Esophagus squamous epithelium (tissue), 4 donors: ENCODE measurements around the gene WDPCP.

Experiments used
- POLR2A ChIP-seq, 4 donors: fragments of 450-650 bp; IDR thresholded peaks; one replicate each; pipeline ENCODE4 v1.6.1; 2017; ENCODE audit warnings: antibody characterized with exemption in 4 of 4, mild to moderate bottlenecking in 4 of 4, moderate library complexity in 3 of 4
- TF ChIP-seq, protein P1 (sequence below), 6 experiments: fragments of 450-650 bp in 4 of 6; fragments of 200-600 bp in 2 of 6; sonication (generic) in 2 of 6; IDR thresholded peaks; one replicate each; pipeline ENCODE4 v1.5.1; 2016 to 2019; ENCODE audit warnings: antibody characterized with exemption in 6 of 6, mild to moderate bottlenecking in 4 of 6, moderate library complexity in 4 of 6

DNA sequence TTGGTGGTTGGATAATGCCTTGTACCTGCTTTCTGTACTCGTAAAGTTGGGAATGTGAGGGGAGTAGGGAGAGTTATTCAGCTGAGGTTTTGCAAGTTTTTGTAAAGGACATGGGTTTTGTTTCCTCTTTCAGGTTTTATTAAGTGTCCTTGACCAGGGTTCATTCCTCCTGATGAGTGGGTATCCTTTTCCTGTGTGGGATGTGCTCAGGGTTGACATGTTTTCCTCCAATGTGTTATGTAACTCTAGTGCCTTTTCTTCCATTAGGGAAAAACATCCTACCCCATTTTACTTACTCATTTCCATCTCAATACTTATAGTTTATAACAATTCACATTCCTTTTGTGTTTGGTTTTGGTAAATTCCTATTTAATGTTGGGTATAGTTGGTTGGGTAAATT lies 489.2 kb downstream of the WDPCP start:
- TF ChIP-seq, protein P1, sequence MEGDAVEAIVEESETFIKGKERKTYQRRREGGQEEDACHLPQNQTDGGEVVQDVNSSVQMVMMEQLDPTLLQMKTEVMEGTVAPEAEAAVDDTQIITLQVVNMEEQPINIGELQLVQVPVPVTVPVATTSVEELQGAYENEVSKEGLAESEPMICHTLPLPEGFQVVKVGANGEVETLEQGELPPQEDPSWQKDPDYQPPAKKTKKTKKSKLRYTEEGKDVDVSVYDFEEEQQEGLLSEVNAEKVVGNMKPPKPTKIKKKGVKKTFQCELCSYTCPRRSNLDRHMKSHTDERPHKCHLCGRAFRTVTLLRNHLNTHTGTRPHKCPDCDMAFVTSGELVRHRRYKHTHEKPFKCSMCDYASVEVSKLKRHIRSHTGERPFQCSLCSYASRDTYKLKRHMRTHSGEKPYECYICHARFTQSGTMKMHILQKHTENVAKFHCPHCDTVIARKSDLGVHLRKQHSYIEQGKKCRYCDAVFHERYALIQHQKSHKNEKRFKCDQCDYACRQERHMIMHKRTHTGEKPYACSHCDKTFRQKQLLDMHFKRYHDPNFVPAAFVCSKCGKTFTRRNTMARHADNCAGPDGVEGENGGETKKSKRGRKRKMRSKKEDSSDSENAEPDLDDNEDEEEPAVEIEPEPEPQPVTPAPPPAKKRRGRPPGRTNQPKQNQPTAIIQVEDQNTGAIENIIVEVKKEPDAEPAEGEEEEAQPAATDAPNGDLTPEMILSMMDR (IDR thresholded peaks at IDR 0.05): no peak
- TF ChIP-seq POLR2A (IDR thresholded peaks at IDR 0.05): no peak
